Endothelial cell of hepatic sinusoid (primary cell): ENCODE data around the gene PRELP.

Source experiments
- in situ Hi-C: cut with HindIII; loops from 2 replicates; pipeline ENCODE4 v1.10.0; 2017; ENCODE audit warnings: low sequenced_read_pairs

The PRELP gene

DNA sequence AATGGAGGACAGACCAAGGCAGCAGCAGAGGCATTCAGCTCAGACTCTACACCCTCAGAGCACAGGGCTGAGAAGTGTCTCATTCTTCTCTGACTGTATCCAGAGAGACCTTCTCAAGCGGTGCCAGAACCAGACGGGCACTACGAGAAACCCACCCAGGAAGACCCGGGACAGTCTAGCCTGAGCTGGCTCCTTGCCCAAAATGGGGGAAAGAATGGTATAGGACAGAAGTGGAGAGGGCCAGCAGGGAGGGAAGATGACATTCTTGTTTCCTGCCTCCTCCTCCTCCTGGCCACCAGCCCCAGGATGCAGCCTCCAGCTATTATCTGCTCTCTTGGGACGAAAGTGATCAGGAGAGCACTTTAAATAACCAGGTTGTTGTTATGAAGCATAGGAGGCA, 22.6 kb upstream of the PRELP start:
- in situ Hi-C loops = no loop called here

DNA sequence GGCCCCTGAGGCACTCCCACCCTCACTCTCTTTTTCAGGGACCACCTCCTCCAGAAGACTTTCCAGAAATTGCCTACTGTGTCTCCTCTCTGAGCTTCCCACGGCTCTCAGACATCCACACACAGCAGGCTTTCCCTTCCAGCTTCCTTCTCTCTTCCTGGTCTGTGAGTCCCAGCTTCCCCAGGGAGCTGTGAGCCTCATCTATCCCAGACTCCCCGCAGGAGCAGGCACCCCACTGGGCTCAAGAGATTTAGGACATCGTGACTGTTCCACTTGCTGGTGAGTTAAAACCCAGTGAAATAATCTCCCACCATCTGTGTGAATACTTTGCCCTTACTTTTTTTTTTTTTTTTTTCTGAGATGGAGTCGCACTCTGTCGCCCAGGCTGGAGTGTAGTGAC, 22.0 kb upstream of the PRELP start:
- in situ Hi-C loops = no loop called here

DNA sequence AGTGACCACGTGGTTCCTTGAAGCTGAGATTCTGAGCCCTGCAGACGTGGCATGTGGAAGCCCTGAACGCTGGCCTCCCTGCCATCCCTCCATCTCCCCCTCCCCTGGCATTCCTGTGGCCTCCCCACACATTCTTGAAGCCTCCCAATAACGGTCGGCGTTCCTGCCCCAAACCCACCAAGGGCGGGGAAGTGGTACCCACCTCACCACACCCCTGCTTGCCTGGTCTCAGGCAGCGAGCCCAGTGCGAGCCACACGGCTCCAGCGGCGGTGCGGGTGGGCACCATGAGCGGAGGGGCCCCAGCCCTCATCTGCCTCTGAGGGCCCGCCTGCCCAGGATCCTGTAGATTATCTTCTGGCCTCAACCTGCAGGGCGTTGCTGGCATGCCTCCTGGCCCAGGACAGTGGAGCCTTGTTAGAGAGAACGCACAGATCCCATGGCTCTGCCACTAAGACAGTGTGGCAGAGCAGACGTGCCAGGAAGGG, 20.6 kb upstream of the PRELP start:
- in situ Hi-C loops = no loop called here

DNA sequence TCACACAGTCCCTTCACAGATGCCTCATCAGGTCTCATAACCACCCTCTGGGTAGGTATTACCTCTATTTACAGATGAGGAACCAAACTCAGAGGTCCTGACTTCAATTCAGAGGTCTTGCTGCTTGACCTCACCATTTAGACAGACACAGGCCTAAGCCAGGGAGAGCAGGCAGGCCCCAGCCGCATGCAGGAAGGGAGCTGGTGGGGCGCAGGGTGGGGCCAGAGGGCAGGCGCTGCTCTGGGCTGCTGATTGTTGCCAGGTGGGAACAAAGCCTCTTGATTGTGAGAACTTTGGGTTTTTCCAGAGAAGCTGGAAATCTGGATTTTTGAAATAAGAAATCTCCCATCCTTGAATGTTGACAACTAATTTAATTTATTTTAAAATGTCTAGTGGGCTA, 19.9 kb upstream of the PRELP start:
- in situ Hi-C loops = no loop called here

DNA sequence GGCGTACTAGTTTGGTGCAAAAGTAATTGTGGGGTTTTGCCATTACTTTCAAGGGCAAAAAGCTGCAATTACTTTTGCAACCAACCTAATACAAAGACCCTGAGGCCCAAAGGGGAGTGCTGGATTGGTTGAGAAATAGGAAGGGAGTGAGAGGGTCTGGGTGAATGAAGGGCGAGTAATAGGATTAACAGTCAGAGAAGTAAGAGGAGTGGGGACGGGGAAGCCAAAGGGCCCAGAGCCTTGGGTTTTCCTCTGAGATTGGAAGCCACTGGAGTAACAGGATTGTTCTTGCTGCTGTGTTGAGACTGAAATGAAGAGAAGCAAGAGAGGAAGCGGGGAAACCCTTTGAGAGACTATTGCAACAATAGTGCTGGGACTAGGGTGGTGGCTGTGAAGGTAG, 19.0 kb upstream of the PRELP start:
- in situ Hi-C loops = no loop called here

DNA sequence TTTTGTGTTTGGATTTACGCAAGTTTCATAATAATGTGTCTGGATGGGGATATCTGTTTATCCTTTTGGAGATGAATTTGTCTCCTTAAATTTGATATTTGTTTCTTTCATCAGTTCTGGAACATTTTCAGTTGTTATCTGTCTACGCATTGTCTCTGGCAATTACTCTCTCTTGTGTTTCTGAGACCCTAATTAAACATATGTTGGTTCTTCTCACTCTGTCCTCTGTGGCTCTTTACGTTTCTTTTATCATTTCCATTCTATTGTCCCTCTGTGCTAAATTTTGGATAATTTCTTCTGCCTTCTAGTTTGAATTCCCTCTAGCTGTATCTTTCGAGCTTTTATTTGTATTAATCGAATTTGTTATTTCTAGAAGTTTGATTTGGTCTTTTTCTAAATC, 17.5 kb upstream of the PRELP start:
- in situ Hi-C loops = no loop called here

DNA sequence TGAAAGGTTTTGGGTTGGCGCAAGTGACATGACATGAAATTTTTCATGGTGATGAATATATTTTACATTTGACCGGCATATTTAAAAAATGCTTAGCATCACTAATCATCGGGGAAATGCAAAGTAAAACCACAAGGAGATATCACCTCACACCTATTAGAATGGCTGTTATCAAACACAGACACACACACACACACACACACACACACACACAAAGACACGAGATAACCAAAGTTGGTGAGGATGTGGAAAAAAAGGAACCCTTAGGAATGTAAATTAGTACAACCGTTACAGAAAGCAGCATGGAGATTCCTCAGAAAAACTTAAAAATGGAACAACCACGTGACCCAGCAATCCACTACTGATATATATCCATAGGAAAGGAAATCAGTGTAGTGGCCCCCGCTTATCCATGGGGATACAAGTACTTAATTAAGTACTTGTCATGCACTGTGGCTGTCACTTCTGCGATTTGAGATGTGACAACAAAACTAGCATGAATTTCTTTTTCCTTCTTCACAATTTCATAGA, 15.9 kb upstream of the PRELP start:
- in situ Hi-C loops = no loop called here

DNA sequence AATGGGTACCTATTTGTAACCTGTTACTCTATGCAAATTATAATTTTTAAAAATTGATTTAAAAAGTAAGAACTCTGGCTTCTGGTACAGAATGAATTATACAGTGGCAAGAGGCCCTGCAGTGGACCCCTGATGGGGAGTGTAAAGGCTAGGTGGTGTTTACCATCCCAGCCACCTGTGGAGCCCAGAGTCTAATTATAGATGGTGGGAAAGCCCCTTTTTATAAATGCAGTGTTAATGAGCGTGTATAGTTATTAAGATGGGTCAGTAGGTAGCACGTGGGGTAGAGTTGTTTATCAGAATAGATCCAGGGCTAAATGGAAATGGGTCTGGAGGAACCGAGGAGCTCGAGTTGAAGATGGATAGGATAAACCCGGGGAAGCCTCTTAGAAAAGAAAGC, 13.9 kb upstream of the PRELP start:
- in situ Hi-C loops = no loop called here

DNA sequence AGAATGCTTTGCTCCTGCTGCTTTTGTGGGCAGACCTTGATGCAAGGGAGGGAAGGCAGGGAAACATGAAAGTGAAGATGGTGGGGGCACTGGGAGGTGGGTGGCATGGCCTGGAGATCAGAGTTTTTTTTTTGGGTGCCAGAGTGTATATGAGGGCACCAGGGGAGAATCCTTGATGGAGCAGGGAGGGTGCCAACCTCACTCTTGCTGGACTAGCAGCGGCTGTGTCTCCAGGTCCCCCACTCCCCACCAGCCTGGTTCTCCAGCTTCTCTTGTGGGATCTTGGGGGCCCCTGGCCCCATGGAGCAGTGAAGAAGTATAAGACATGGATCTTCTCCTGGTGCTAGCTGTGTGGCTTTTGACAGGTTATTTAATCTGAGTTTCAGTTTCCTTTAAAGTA, 13.5 kb upstream of the PRELP start:
- in situ Hi-C loops = no loop called here

DNA sequence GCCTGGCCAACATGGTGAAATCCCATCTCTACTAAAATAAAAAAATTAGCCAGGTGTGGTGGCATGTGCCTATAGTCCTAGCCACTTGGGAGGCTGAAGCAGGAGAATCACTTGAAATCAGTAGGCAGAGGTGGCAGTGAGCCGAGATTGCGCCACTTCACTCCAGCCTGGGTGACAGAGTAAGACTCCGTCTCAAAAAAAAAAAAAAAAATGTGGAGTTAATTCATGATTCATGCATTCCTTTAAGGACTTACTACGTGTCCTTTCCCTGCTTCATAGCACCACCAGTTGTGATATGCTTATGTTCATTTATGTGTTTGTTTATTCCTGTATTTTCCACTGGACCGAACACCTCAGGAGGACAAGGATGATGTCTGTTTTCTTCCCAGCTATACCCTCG, 12.7 kb upstream of the PRELP start:
- in situ Hi-C loops = no loop called here

DNA sequence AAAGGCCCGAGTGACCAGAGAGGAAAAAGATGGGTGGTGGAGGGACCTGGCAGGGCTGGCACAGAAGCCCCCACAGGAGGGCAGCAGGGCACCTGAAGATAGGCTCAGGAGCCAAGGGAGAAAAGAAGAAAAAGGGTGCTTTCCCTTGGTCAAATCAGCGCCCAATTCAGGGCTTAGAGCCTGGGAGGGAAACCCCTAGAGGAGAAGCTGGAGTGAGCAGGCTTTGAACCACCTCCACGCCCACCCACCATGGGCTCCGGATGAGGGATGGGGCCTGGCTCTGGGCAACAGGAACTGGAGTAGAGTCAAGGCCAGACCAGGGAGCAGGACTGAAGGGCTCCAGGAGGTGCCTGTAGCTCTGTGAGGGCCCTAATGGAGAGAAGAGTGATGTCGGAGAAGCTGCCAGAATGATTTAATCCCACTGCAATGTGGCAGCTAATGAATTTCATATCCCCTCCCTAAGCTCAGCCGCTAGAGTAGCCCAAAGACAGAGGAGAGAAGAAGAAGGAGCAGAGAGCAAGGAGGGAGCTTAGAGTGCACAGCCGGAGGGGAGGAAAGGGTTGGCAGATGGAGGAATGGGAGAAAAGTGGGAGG, 12.0 kb upstream of the PRELP start:
- in situ Hi-C loops = no loop called here

DNA sequence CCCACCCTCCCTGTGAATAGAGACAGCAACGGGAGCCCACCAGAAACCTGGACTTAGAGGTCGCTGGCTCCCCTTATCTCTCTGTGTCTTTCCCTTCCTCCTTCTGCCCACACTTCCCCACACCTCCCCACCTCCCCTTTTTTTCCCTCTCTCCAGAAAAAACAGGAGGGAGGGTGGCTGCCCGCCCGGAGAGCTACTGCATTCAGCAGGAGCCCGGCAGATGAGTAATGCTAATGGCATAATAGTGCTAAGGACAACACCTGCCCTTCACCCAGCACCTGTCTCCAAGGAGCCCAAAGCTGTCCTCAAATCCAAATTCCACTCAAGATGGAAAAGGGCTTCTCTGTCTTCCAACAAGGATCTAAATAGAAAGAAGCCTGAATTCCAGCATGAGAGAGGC, 11.4 kb upstream of the PRELP start:
- in situ Hi-C loops = no loop called here

DNA sequence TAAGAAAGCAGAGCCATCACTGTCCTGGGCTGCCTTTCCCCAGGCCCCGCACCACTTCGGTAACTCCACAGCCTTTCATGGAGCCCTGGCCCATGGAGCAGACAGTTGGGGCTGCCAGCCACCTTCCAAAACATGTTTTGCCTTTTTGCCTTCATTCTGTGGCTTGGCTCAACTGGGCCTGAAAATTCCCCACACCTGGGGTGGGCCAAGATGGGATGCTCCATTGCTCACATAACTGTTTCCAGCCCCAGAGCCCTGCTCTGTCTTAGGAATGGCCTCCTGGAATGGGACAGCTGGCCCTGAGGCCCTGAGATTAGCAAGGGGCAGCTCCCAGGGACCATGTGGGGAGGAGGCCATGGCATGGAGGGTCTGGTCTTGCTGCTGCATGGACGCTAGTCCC, 10.9 kb upstream of the PRELP start:
- in situ Hi-C loops = loop anchor here (5.0 kb wide), 1 partner anchor 37 kb away; no protein-coding TSS in a partner anchor

DNA sequence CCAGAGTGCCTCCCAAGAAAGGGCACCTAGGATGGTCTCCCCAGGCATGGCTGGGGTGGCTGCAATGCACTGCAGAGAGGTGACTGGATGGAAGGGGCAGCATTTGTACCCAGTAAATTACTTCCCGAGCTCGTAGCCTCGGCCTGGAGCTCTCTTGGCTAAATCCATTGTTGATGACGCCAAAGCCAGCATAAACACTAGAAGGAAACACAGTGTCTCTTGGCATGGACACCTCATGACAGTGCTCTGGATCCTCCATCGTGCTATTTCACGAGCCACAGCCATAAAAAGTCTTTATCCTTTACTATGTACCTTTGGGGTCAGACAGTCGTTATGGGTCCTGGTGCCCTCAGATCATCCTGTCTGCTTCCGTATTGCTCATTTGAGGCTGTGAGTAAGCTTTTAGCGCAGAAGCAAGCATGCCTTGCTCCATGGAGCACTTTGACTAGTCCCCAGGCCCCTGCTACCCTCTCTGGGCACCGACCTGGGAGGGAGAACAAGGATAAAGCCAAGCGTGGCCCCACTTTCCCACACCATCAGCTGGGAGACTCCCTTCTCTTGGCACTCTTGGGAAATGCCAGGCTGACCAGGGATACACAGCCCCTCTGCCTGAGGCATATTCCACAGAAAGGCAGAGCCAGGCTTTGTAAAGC, 10.3 kb upstream of the PRELP start:
- in situ Hi-C loops = loop anchor here (5.0 kb wide), 1 partner anchor 38 kb away; no protein-coding TSS in a partner anchor

DNA sequence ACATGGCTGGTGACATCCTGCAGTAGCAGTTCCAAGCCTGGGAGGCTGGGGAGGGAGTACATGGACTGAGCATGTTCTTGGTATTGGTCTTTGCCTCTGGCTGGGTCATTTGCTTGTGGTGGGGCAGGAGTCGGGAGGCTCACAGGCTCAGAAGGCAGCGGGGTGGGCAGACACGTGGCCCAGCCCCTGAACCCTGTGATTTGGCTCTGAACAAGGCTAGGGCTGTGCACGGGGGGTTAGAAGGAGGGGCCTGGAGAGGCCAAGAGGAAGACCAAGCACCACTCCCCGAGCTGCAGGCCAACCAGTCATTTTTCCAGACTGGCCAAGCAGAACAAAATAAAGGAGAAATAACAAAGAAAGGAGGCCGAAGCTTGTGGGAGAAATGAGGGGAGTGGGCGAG, 9.7 kb upstream of the PRELP start:
- in situ Hi-C loops = loop anchor here (5.0 kb wide), 1 partner anchor 39 kb away; no protein-coding TSS in a partner anchor

DNA sequence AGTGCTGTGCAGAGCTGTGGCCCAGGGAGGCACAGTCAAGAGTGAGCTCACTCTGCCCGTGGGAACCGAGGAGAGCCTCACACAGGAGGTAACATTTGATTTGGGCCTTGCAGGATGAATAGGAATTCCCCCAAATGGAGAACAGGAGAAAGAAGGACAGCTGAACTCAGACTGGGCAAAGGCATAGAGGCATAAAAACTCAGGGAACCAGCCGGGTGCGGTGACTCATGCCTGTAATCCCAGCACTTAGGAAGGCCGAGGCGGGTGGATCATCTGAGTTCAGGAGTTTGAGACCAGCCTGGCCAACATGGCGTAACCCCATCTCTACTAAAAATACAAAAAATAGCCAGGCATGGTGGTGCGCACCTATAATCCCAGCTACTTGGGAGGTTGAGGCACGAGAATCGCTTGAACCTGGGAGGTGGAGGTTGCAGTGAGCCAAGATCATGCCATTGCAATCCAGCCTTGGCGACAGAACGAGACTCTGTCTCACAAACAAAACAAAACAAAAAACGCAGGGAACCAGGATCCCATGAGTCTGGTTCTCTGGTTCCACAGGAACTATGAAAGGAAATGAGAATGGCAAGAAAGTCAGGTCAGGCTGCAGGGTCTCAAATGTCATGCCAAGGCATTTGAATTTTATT, 8.6 kb upstream of the PRELP start:
- in situ Hi-C loops = loop anchor here (5.0 kb wide), 1 partner anchor 40 kb away; no protein-coding TSS in a partner anchor

DNA sequence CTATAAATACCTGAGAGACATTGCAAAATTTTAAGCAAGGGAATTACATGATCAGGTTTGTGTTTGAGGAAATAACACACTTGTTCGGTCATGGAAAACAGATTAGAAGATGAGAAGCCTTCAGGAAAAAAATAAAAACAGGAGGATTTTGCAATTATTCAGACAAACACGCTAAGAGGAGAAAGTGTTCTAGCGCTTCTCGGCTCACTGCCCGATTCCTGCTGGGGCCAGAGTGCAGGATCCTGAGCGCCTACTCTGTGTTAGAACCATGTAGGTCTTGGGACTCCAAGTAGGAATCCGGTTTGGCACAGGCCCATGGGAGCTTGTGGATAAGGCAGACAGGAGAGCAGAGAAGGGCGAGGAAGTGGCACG, 8.1 kb upstream of the PRELP start:
- in situ Hi-C loops = loop anchor here (5.0 kb wide), 1 partner anchor 40 kb away; no protein-coding TSS in a partner anchor

DNA sequence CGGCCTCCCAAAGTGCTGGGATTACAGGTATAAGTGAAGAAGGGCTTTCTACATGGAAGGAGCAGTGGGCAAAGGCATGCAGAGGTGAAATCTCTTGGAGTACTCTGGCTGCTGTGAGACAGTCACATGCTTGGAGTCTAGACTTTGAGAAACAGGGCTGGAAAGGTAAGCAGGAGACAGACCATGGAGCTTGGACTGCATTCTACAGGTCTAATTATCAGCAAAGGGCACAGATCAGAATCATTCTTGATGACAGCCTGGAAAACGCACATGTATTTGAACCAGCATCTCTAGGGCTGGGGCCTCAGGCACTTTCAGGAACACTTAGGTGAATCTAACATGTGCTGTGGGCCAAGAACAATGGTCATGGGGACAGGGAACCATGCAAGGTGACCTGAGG, 7.3 kb upstream of the PRELP start:
- in situ Hi-C loops = loop anchor here (5.0 kb wide), 1 partner anchor 41 kb away; no protein-coding TSS in a partner anchor

DNA sequence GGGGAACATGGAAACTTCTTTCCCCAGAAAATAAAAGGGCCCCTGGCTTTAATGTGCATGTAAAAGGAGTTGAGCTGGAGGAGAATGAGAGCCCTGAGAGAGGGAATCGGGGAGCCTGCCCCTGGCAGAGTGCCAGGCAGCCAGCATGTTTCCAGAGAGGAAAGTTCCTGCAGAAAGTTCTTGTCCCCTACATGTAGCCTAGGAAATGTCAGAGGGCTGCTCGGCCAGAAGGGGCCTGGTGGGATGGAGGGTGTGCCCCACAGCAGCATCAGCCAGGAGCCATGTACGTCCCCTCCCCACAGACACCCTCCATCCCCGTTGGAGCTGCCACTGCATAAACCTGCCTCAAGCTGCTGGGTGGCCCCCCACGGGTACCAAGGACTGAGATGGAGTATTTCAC, 5.4 kb upstream of the PRELP start:
- in situ Hi-C loops = no loop called here

DNA sequence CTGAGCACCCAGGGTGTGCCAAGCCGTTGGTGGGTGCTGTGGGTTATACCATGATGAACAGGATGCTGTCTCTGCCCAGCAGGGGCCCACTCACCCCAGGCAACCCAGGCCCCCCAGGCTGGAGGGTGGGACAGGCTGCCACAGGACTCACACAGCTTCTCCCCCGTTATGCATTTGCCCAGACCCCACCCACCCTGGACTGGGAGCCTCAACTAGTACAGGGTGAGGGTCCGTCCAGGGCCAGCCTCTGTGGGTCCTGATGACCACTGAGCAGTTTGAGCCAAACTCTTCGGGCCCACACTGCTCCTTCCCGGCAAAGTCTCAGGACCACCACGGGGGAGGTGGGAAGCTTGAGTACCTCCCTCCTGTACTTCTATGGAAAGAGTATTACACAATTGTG, 3.8 kb upstream of the PRELP start:
- in situ Hi-C loops = no loop called here

DNA sequence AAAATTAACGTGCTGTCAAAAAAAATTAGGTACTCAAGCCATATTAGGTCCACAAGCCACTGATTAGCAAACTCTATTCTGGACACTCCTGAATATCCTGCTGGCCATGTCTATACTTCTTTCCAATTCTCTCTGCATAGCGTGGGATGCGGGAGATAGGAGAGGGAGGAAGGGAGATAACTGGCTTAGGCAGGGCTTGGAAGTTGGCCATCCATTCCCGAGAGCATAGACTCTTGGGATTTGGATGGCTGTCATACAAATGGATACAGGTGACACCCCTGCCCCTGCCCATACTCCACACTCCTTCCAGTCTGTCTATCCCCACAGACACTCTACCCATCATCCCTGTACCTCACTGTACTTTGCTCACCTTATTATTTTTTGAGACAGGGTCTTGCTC, 2.3 kb upstream of the PRELP start:
- in situ Hi-C loops = no loop called here

DNA sequence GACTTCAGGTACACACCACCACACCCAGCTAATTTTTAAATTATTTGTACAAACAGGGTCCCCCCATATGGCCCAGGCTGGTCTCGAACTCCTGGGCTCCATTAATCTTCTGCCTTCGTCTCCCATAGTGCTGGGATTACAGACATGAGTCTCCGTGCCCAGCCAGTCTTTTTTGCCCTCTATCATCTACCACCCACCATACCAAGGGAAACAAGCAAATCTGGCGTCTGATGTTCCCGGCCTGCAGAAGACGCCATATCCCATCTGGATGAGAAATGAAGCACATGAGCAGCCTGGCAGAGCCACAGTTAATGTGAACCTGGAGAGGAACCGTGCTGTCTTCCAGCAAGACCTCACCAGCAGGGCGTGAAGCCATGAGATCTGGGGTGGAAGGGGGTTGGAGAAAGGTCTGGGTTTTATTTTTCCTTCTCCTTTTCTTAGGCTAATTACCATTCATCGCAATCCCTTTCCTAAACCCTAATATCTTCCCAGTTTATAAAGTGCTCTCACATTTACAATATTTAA, 1.8 kb upstream of the PRELP start:
- in situ Hi-C loops = no loop called here
